Esophagus muscularis mucosa (tissue), 3 donors: Measurements from ENCODE around the gene RBM20.

Experiments used
- POLR2A ChIP-seq: fragments of 450-650 bp; IDR thresholded peaks from one replicate; pipeline ENCODE4 v1.6.1; 2017; ENCODE audit warnings: antibody characterized with exemption, moderate library complexity, mild to moderate bottlenecking, low read depth
- TF ChIP-seq, protein P1 (sequence below), 3 experiments: fragments of 200-600 bp in 2 of 3; fragments of 450-650 bp in 1 of 3; sonication (generic) in 2 of 3; IDR thresholded peaks; one replicate each; pipeline ENCODE4 v1.5.1; 2017 to 2019; ENCODE audit warnings: antibody characterized with exemption in 3 of 3, mild to moderate bottlenecking in 2 of 3, moderate library complexity in 1 of 3

DNA sequence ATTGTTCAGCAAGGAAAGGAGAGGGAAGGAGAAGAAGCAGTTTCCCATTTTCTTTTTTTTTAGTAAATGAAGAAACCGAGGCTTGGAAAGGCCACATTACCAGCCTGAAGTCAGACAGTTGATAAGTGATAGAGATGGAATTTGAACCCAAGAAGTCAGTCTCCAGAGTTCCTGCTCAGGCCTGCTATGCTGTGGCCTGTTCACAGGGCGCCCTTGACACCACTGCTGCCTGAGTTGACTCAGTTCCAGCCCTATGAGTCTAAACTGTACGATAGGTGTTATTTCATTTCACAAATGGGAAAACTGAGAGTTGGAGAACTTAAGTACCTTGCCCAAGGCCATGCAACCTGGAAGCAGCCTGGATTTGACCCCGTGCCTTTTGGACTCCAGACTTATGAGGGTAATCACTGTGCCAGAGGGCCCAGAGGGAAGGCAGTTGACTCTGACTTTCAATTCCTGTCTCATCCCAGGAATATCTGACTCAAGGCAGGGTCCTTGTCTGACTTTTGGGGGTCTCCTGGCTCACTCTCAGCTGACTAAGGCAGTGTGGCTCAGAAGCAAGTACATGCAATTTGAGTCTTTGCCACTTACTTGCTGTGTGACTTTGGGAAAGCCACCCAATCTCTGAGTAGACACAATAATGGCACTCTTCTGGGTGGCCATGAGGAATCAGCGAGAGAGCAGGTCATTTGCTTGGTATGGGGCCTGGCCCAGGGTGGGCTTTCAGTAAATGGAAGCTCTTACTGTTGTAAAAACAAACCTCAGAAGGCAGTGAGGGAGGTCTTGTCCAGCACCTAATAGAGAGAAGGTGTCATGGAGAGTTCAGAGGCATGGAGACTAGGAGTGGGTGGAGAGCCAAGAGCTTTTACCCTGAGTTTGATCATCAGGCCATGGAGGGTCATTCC lies 17.9 kb upstream of the RBM20 start:
- TF ChIP-seq, protein P1, sequence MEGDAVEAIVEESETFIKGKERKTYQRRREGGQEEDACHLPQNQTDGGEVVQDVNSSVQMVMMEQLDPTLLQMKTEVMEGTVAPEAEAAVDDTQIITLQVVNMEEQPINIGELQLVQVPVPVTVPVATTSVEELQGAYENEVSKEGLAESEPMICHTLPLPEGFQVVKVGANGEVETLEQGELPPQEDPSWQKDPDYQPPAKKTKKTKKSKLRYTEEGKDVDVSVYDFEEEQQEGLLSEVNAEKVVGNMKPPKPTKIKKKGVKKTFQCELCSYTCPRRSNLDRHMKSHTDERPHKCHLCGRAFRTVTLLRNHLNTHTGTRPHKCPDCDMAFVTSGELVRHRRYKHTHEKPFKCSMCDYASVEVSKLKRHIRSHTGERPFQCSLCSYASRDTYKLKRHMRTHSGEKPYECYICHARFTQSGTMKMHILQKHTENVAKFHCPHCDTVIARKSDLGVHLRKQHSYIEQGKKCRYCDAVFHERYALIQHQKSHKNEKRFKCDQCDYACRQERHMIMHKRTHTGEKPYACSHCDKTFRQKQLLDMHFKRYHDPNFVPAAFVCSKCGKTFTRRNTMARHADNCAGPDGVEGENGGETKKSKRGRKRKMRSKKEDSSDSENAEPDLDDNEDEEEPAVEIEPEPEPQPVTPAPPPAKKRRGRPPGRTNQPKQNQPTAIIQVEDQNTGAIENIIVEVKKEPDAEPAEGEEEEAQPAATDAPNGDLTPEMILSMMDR (IDR thresholded peaks at IDR 0.05), result no peak
- no peak for TF ChIP-seq POLR2A
